HG02981 (cell line): Measurements from ENCODE around the gene PAX8.

Source experiments
- ATAC-seq: cut with Tn5 transposase; IDR thresholded peaks from one replicate; pipeline ENCODE4 v1.9.1; 2021; ENCODE audit warnings: mild to moderate bottlenecking, moderate library complexity; ENCODE audit not compliant: unreplicated experiment

The PAX8 gene

GRCh38 chr2:113173542-113174375 is 105.0 kb downstream of the PAX8 start, which contains the start of gene PSD4:
TSS of gene PSD4 (plus strand) at chr2:113173971. CDS start at chr2:113182457, 8,486 bp downstream.
- peak; percentile 78 for ATAC-seq

- ATAC-seq: no peak
Observed at GRCh38 chr2:113172721-113173541, 105.8 kb downstream of the PAX8 start.

- no peak for ATAC-seq
Observed at GRCh38 chr2:113171334-113172075, 107.2 kb downstream of the PAX8 start.

- ATAC-seq: no peak
Observed at GRCh38 chr2:113169586-113169985, 109.1 kb downstream of the PAX8 start.

GRCh38 chr2:113169002-113169530 is 109.7 kb downstream of the PAX8 start:
- no peak for ATAC-seq

GRCh38 chr2:113167962-113168340 is 110.8 kb downstream of the PAX8 start:
- no peak for ATAC-seq

GRCh38 chr2:113167115-113167932 is 111.4 kb downstream of the PAX8 start:
- no peak for ATAC-seq

- no peak for ATAC-seq
Observed at GRCh38 chr2:113166187-113166645, 112.5 kb downstream of the PAX8 start.
